ENCODE data around the gene RNF10.

RNF10 gene

GRCh38 chr12:120620624-120621023 is 86.5 kb downstream of the RNF10 start:
- H3K4me3 ChIP-seq (ENCODE audit: low read depth, low read length): no peak overlapping the region
- TF ChIP-seq CTCF (IDR thresholded peaks at IDR 0.05; ENCODE audit: low read depth, low read length): no peak

GRCh38 chr12:120625557-120626419 is 91.6 kb downstream of the RNF10 start:
- TF ChIP-seq CTCF (IDR thresholded peaks at IDR 0.05; ENCODE audit: low read depth, low read length): no peak
- H3K4me3 ChIP-seq (ENCODE audit: low read depth, low read length): no peak overlapping the region
